Measurements from ENCODE around the gene ZNF579. TPM values are rescaled to one million over a fixed set of nuclear protein-coding genes. Genes with fewer than 3 reads are reported as not detected.

ZNF579 gene
- total RNA-seq, 1 experiment from 2014 or later = 49.0 TPM

DNA sequence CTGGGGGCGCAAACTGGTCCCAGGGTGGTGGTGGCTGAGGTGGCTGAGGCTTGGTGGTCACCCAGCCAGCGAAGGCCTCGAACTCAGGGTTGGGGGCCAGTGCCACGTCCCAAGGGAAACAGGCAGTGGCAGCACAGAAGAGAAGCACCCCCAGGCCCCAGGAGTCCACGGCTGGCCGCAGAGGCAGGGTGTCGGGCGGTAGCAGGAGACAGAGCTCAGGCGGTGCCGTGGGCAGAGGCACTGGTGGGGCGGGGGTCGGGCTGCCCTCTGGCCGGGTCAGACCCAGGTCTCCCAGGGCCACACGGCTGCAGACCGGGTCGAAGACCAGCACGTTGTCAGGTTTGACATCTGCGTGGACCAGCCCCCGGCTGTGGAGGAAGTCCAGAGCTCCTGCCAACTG lies 39.6 kb downstream of the ZNF579 start:
- no peak overlapping the region for H3K27ac ChIP-seq
- no peaks in the 10 kb centered on the region for H4K20me1 ChIP-seq (ENCODE audit: insufficient read depth)
- BruUV-seq (replicated peaks) = no TSS peak
- H3K27me3 ChIP-seq (ENCODE audit: insufficient read depth, low read depth) = no peaks in the 10 kb centered on the region
- peaks cover 7% of the 10 kb centered on the region; the same call in 1 of the 2 replicates for H3K79me2 ChIP-seq (ENCODE audit: low read depth)
- no peak overlapping the region for H3K4me3 ChIP-seq
- H3K4me1 ChIP-seq (replicated peaks; ENCODE audit: insufficient read depth) = peaks cover 46% of the 10 kb centered on the region
- no peaks in the 10 kb centered on the region for H3K9me2 ChIP-seq (ENCODE audit: insufficient read depth)
- no peaks in the 10 kb centered on the region for H3K36me3 ChIP-seq (ENCODE audit: low read depth)
- no peak for TF ChIP-seq EZH2 (IDR thresholded peaks at IDR 0.05; ENCODE audit: low read depth)
- no peak for TF ChIP-seq CTCF (conservative IDR thresholded peaks at IDR 0.05)
- ChIA-PET CTCF (interaction anchor here (0.6 kb wide), 1 partner anchor 66 kb away, joined by 3 read pairs; no protein-coding TSS in a partner anchor), POLR2A (ENCODE audit: unreplicated experiment) (interaction anchor here (0.5 kb wide), 1 partner anchor 26 kb away, joined by 12 read pairs; no protein-coding TSS in a partner anchor)
- no peaks in the 10 kb centered on the region for H3K9me3 ChIP-seq (ENCODE audit: insufficient read depth, low read depth)
- no peak for DNase-seq
- H2AFZ ChIP-seq = no peak overlapping the region
- H3F3A ChIP-seq (ENCODE audit: insufficient read depth, low read depth) = peaks cover 40% of the 10 kb centered on the region
- intact Hi-C loops (cut with micrococcal nuclease; ENCODE audit: unreplicated experiment) = no loop called here
- H3K4me2 ChIP-seq = no peak overlapping the region

DNA sequence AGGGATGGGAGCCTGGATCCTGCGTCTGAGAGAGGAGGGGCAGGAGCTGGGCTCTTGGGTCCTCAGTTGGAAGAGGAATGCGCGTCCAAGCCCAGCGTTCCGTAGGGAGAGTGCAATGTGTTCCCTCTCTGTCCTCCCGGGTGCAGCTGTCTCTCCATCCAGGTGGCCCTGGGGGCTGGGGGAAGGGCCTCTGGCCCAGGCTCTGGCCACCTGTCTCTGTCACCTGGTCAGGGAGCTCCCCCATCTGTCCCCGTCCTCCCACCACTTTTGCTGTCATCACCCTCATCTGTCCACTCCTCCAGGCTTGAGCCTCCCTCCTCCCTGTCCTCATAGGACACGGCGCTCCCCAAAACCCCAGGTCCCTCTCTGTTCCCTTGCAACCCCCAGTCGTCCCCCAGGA lies 40.0 kb downstream of the ZNF579 start:
- ChIA-PET CTCF (interaction anchor here (0.5 kb wide), 1 partner anchor 424 kb away, joined by 5 read pairs; no protein-coding TSS in a partner anchor), POLR2A (ENCODE audit: unreplicated experiment) (no interaction called here)
- H3K4me3 ChIP-seq = no peak overlapping the region
- H4K20me1 ChIP-seq (ENCODE audit: insufficient read depth) = no peaks in the 10 kb centered on the region
- intact Hi-C loops (cut with micrococcal nuclease; ENCODE audit: unreplicated experiment) = no loop called here
- H3K9me3 ChIP-seq (ENCODE audit: insufficient read depth, low read depth) = no peaks in the 10 kb centered on the region
- DNase-seq = no peak
- H3K79me2 ChIP-seq (ENCODE audit: low read depth) = peaks cover 5% of the 10 kb centered on the region; the same call in 1 of the 2 replicates
- H3K4me1 ChIP-seq (replicated peaks; ENCODE audit: insufficient read depth) = peaks cover 41% of the 10 kb centered on the region
- no peak overlapping the region for H3K4me2 ChIP-seq
- TF ChIP-seq EZH2 (IDR thresholded peaks at IDR 0.05; ENCODE audit: low read depth) (no peak), CTCF (conservative IDR thresholded peaks at IDR 0.05) (no peak)
- H2AFZ ChIP-seq = no peak overlapping the region
- no peaks in the 10 kb centered on the region for H3K9me2 ChIP-seq (ENCODE audit: insufficient read depth)
- no peaks in the 10 kb centered on the region for H3K36me3 ChIP-seq (ENCODE audit: low read depth)
- H3F3A ChIP-seq (ENCODE audit: insufficient read depth, low read depth) = peaks cover 40% of the 10 kb centered on the region
- H3K27me3 ChIP-seq (ENCODE audit: insufficient read depth, low read depth) = no peaks in the 10 kb centered on the region
- no TSS peak for BruUV-seq (replicated peaks)
- no peak overlapping the region for H3K27ac ChIP-seq

DNA sequence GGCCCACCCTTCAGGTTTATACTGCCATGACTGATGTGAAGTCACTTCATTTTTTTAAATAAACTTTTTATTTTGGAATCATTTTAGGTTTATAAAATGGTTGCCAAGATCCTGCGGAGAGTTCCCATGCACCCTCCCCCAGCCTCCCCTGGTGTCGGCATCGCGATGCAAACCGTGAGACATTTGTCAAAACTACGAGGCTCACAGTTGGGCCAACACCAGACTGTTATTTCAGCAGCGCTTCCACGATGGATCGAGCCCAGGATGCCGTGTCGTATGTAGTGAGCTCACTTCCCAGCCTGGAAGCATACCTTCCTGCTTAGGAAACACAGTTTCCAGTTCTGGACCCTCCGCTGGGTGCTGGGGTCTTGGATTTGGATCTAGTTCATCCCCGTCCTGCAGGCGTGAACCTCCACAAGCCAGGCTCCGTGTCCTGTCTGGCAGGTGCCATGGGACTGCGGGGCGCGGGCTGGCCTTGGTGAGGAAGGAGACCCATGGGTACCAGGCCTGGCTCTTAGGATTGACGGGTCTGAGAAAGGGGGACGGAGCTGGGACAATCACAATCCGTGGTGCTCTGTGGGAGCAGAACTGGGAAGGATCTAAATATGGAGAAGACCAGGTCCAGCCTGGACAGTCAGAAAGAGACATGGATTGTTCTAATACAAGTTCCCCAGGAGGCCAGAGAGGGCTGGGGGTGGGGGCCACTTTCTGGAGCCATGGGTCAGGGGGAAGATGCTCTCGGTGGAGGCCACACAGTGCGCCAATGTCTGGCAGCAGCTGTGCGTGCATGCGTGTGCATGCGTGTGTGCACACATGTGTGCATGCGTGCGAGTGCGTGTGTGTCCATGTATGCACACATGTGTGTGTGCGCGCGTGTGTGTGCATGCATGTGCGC lies 41.3 kb downstream of the ZNF579 start:
- no peak for TF ChIP-seq CTCF (conservative IDR thresholded peaks at IDR 0.05)
- no peak for TF ChIP-seq EZH2 (IDR thresholded peaks at IDR 0.05; ENCODE audit: low read depth)
- no peaks in the 10 kb centered on the region for H3K27me3 ChIP-seq (ENCODE audit: insufficient read depth, low read depth)
- no peaks in the 10 kb centered on the region for H3K79me2 ChIP-seq (ENCODE audit: low read depth)
- H3K4me1 ChIP-seq (replicated peaks; ENCODE audit: insufficient read depth) = peaks cover 28% of the 10 kb centered on the region
- ChIA-PET POLR2A (ENCODE audit: unreplicated experiment) (no interaction called here), CTCF (no interaction called here)
- intact Hi-C loops (cut with micrococcal nuclease; ENCODE audit: unreplicated experiment) = no loop called here
- BruUV-seq (replicated peaks) = no TSS peak
- no peak overlapping the region for H3K4me3 ChIP-seq
- H3K4me2 ChIP-seq = no peak overlapping the region
- no peaks in the 10 kb centered on the region for H3K9me2 ChIP-seq (ENCODE audit: insufficient read depth)
- DNase-seq = no peak
- H3F3A ChIP-seq (ENCODE audit: insufficient read depth, low read depth) = peaks cover 40% of the 10 kb centered on the region
- H3K27ac ChIP-seq = no peak overlapping the region
- no peaks in the 10 kb centered on the region for H3K36me3 ChIP-seq (ENCODE audit: low read depth)
- no peaks in the 10 kb centered on the region for H4K20me1 ChIP-seq (ENCODE audit: insufficient read depth)
- H2AFZ ChIP-seq = no peak overlapping the region
- no peaks in the 10 kb centered on the region for H3K9me3 ChIP-seq (ENCODE audit: insufficient read depth, low read depth)

All from PC-9 (cell line).